ENCODE measurements around the gene CEP89.
"Not testable (repeated sequence)": the region's sequence is repeated elsewhere in the genome, so short reads cannot be mapped to it uniquely, and the experiment has no call there.

The CEP89 gene

GRCh38 chr19:32971715-32972540, at the start of gene CEP89, which contains the start of gene FAAP24:
TSS of gene CEP89 (minus strand) at chr19:32971958. CDS start at chr19:32971874, 84 bp downstream.
TSS of gene FAAP24 (plus strand) at chr19:32972242. CDS start at chr19:32973197, 955 bp downstream.
- in situ Hi-C loops (cut with MboI; ENCODE audit: low sequenced_read_pairs) = no loop called here

GRCh38 chr19:33010891-33011290, 39.1 kb upstream of the CEP89 start:
- in situ Hi-C loops (cut with MboI; ENCODE audit: low sequenced_read_pairs) = not testable (repeated sequence)

GRCh38 chr19:33008738-33009137, 37.0 kb upstream of the CEP89 start:
- in situ Hi-C loops (cut with MboI; ENCODE audit: low sequenced_read_pairs) = no loop called here

- in situ Hi-C loops (cut with MboI; ENCODE audit: low sequenced_read_pairs) = no loop called here
These were observed 33.7 kb upstream of the CEP89 start for GRCh38 chr19:33005440-33005839.

- in situ Hi-C loops (cut with MboI; ENCODE audit: low sequenced_read_pairs) = not testable (repeated sequence)
These were observed 31.8 kb upstream of the CEP89 start for GRCh38 chr19:33003424-33004024.

GRCh38 chr19:33002126-33002865, 30.5 kb upstream of the CEP89 start:
- in situ Hi-C loops (cut with MboI; ENCODE audit: low sequenced_read_pairs) = not testable (repeated sequence)

GRCh38 chr19:33000910-33001309, 29.2 kb upstream of the CEP89 start:
- in situ Hi-C loops (cut with MboI; ENCODE audit: low sequenced_read_pairs) = no loop called here

- in situ Hi-C loops (cut with MboI; ENCODE audit: low sequenced_read_pairs) = no loop called here
These were observed 28.8 kb upstream of the CEP89 start for GRCh38 chr19:33000510-33000909.

GRCh38 chr19:32998722-32999121, 27.0 kb upstream of the CEP89 start:
- in situ Hi-C loops (cut with MboI; ENCODE audit: low sequenced_read_pairs) = no loop called here

GRCh38 chr19:32997716-32998355, 26.1 kb upstream of the CEP89 start:
- in situ Hi-C loops (cut with MboI; ENCODE audit: low sequenced_read_pairs) = no loop called here

GRCh38 chr19:32997061-32997464, 25.3 kb upstream of the CEP89 start:
- in situ Hi-C loops (cut with MboI; ENCODE audit: low sequenced_read_pairs) = not testable (repeated sequence)

GRCh38 chr19:32995966-32996365, 24.2 kb upstream of the CEP89 start:
- in situ Hi-C loops (cut with MboI; ENCODE audit: low sequenced_read_pairs) = not testable (repeated sequence)

- in situ Hi-C loops (cut with MboI; ENCODE audit: low sequenced_read_pairs) = no loop called here
These were observed 17.0 kb upstream of the CEP89 start for GRCh38 chr19:32988724-32989123.

- in situ Hi-C loops (cut with MboI; ENCODE audit: low sequenced_read_pairs) = not testable (repeated sequence)
These were observed 16.5 kb upstream of the CEP89 start for GRCh38 chr19:32988254-32988653.

- in situ Hi-C loops (cut with MboI; ENCODE audit: low sequenced_read_pairs) = not testable (repeated sequence)
These were observed 10.7 kb upstream of the CEP89 start for GRCh38 chr19:32982488-32982887.

GRCh38 chr19:32979807-32980206, 8.0 kb upstream of the CEP89 start:
- in situ Hi-C loops (cut with MboI; ENCODE audit: low sequenced_read_pairs) = not testable (repeated sequence)

- in situ Hi-C loops (cut with MboI; ENCODE audit: low sequenced_read_pairs) = not testable (repeated sequence)
These were observed 6.1 kb upstream of the CEP89 start for GRCh38 chr19:32977813-32978212.

GRCh38 chr19:32977280-32977679, 5.5 kb upstream of the CEP89 start:
- in situ Hi-C loops (cut with MboI; ENCODE audit: low sequenced_read_pairs) = no loop called here

GRCh38 chr19:32976223-32976805, 4.6 kb upstream of the CEP89 start:
- in situ Hi-C loops (cut with MboI; ENCODE audit: low sequenced_read_pairs) = no loop called here

GRCh38 chr19:32971012-32971595, 654 bp downstream of the CEP89 start:
- in situ Hi-C loops (cut with MboI; ENCODE audit: low sequenced_read_pairs) = no loop called here

Data from HL-60/S4 treated with retinoic acid at 250 ng/mL for 4 days and 3 days (cell line).